GM18498 (cell line): ENCODE results near the gene PRTN3.

Experiments
- ATAC-seq: cut with Tn5 transposase; IDR thresholded peaks from one replicate; pipeline ENCODE4 v1.9.1; 2021; ENCODE audit warnings: mild to moderate bottlenecking, moderate library complexity; ENCODE audit not compliant: unreplicated experiment

The PRTN3 gene

GRCh38 chr19:840519-841206 lies at the start of gene PRTN3:
TSS of gene PRTN3 (plus strand) at chr19:840999. CDS start at chr19:841009, 10 bp downstream.
- no peak for ATAC-seq

- no peak for ATAC-seq
Measured at GRCh38 chr19:791007-791566, 49.7 kb upstream of the PRTN3 start.

- no peak for ATAC-seq
Measured at GRCh38 chr19:791567-792305, 49.1 kb upstream of the PRTN3 start.

- ATAC-seq: no peak
Measured at GRCh38 chr19:792306-792885, 48.4 kb upstream of the PRTN3 start.

- no peak for ATAC-seq
Measured at GRCh38 chr19:793806-794205, 47.0 kb upstream of the PRTN3 start.

GRCh38 chr19:795073-795611 lies 45.7 kb upstream of the PRTN3 start:
- no peak for ATAC-seq

GRCh38 chr19:795691-796581 lies 44.9 kb upstream of the PRTN3 start:
- no peak for ATAC-seq

GRCh38 chr19:796692-797527 lies 43.9 kb upstream of the PRTN3 start, which contains the start of gene PTBP1:
TSS of gene PTBP1 (plus strand) at chr19:797452. CDS start at chr19:797498, 46 bp downstream.
- ATAC-seq: peak; percentile 80

- peak; percentile 46 for ATAC-seq
Measured at GRCh38 chr19:797528-798414, 43.0 kb upstream of the PRTN3 start.

GRCh38 chr19:798415-799075 lies 42.3 kb upstream of the PRTN3 start:
- no peak for ATAC-seq

GRCh38 chr19:799076-799881 lies 41.5 kb upstream of the PRTN3 start:
- no peak for ATAC-seq

GRCh38 chr19:800360-801029 lies 40.3 kb upstream of the PRTN3 start:
- ATAC-seq: no peak

- no peak for ATAC-seq
Measured at GRCh38 chr19:801030-801860, 39.6 kb upstream of the PRTN3 start.

- no peak for ATAC-seq
Measured at GRCh38 chr19:801861-802497, 38.8 kb upstream of the PRTN3 start.

- no peak for ATAC-seq
Measured at GRCh38 chr19:802498-803098, 38.2 kb upstream of the PRTN3 start.
